Skeletal muscle tissue (tissue), 4 donors: ENCODE results near the gene KIF5A. TPM values are rescaled to one million over a fixed set of nuclear protein-coding genes. Genes with fewer than 3 reads are reported as not detected.
"Not testable (repeated sequence)": the region's sequence is repeated elsewhere in the genome, so short reads cannot be mapped to it uniquely, and the experiment has no call there.

Experiments used
- H3K27ac ChIP-seq: one replicate; pipeline ENCODE4 v1.7.0; 2013; ENCODE audit warnings: mild to moderate bottlenecking, low read depth, low read length, inconsistent platforms
- H3K27me3 ChIP-seq, 3 donors: one replicate each; pipeline ENCODE4 v1.7.0; 2013; ENCODE audit warnings: low read length in 3 of 3; ENCODE audit not compliant: control insufficient read depth in 3 of 3, insufficient read depth in 3 of 3
- H3K36me3 ChIP-seq, 3 donors: one replicate each; pipeline ENCODE4 v1.7.0; 2013; ENCODE audit warnings: low read length in 3 of 3; ENCODE audit not compliant: control insufficient read depth in 3 of 3, insufficient read depth in 3 of 3
- H3K4me1 ChIP-seq, 3 donors: one replicate each; pipeline ENCODE4 v1.7.0; 2013; ENCODE audit warnings: low read length in 3 of 3, mild to moderate bottlenecking in 3 of 3; ENCODE audit not compliant: control insufficient read depth in 3 of 3, insufficient read depth in 3 of 3
- H3K4me3 ChIP-seq, 3 donors: one replicate each; pipeline ENCODE4 v1.7.0; 2013; ENCODE audit warnings: low read length in 3 of 3
- H3K9ac ChIP-seq, 3 donors: one replicate each; pipeline ENCODE4 v1.7.0; 2013; ENCODE audit warnings: low read length in 3 of 3, mild to moderate bottlenecking in 3 of 3, moderate library complexity in 2 of 3, low read depth in 1 of 3
- H3K9me3 ChIP-seq, 3 donors: one replicate each; pipeline ENCODE4 v1.7.0; 2013; ENCODE audit warnings: low read length in 3 of 3; ENCODE audit not compliant: control insufficient read depth in 3 of 3
- total RNA-seq: library from RNA; depleted of rRNA; stranded (reverse); fragments of >200 nt; gene quantifications from one replicate; pipeline ENCODE4 v1.2.3, GENCODE V29; 2014
- donor health status: Osteomylitis.

Gene KIF5A
- total RNA-seq, 1 donor from 2014 or later = under 0.01 TPM

DNA sequence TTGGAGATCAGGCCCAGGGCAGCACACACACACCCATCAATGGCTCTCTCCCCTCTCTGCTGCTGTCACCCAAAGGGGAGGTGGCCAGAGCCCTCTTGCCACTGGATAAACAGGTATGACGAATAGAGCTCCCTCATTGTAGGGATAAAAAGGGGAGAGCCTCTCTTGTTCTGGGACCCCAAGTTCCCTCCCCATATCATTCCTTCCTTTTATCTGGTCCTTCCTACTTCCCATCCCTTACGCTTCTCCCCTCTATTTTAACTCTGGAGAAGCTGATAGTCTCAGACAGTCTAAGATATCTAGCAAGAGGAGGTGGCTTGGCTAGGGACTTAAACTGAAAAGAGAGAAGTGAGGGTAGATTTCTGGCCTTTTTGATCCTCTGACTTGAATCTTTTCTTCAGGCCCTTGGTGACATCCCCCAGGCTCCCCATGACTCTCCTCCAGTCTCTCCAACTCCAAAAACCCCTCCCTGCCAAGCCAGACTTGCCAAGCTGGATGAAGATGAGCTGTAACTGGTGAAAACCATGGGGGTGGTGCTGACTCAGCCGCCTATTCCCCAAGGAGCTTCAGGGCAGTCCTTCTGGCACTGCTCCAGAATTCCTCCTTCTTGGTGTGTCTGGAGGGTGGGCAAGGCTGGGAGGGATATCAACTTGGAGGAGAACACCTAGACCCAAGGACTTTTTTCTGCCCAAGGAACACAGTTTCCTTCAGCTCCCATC lies 66.7 kb downstream of the KIF5A start:
- no peak overlapping the region for H3K9ac ChIP-seq
- H3K4me1 ChIP-seq = peaks cover 8 to 27% (median 16%) of the 10 kb centered on the region in 3 donors
- no peak overlapping the region for H3K27ac ChIP-seq
- no peaks in the 10 kb centered on the region for H3K9me3 ChIP-seq
- H3K27me3 ChIP-seq = peaks cover 60 to 77% (median 77%) of the 10 kb centered on the region in 3 donors
- peaks cover 0 to 9% (median 5%) of the 10 kb centered on the region in 3 donors for H3K36me3 ChIP-seq
- H3K4me3 ChIP-seq = no peak overlapping the region

GRCh38 chr12:57617942-57618341 lies 68.1 kb downstream of the KIF5A start:
- Histone ChIP-seq H3K36me3 (peaks cover 0 to 9% (median 5%) of the 10 kb centered on the region in 3 donors), H3K27ac (no peak overlapping the region), H3K9ac (no peak overlapping the region), H3K27me3 (peaks cover 66 to 79% (median 78%) of the 10 kb centered on the region in 3 donors), H3K4me3 (no peak overlapping the region), H3K9me3 (no peaks in the 10 kb centered on the region), H3K4me1 (peaks cover 14 to 24% (median 22%) of the 10 kb centered on the region in 3 donors)

DNA sequence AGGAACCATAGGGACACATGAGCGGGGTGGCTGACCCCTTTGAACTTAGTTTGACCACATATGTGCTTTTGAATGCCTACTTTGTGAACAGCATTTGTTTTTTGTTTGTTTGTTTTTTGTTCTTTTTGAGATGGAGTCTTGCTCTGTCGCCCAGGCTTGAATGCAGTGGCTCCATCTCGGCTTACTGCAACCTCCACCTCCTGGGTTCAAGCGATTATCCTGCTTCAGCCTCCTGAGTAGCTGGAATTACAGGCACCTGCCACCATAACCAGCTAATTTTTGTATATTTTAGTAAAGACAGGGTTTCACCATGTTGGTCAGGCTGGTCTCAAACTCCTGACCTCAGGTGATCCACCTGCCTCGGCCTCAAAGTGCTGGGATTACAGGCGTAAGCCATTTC lies 68.6 kb downstream of the KIF5A start:
- H3K36me3 ChIP-seq, H3K27ac ChIP-seq, H3K9ac ChIP-seq, H3K4me3 ChIP-seq, H3K9me3 ChIP-seq: not testable (repeated sequence)
- Histone ChIP-seq H3K27me3 (peaks cover 67 to 79% (median 76%) of the 10 kb centered on the region in 3 donors), H3K4me1 (peaks cover 14 to 23% (median 20%) of the 10 kb centered on the region in 3 donors)

GRCh38 chr12:57618966-57619433 lies 69.2 kb downstream of the KIF5A start:
- Histone ChIP-seq H3K27ac (no peak overlapping the region), H3K9me3 (no peaks in the 10 kb centered on the region), H3K4me3 (no peak overlapping the region), H3K36me3 (peaks cover 0 to 9% (median 5%) of the 10 kb centered on the region in 3 donors), H3K9ac (no peak overlapping the region), H3K4me1 (peaks cover 14 to 20% (median 19%) of the 10 kb centered on the region in 3 donors), H3K27me3 (peaks cover 67 to 85% (median 76%) of the 10 kb centered on the region in 3 donors)

DNA sequence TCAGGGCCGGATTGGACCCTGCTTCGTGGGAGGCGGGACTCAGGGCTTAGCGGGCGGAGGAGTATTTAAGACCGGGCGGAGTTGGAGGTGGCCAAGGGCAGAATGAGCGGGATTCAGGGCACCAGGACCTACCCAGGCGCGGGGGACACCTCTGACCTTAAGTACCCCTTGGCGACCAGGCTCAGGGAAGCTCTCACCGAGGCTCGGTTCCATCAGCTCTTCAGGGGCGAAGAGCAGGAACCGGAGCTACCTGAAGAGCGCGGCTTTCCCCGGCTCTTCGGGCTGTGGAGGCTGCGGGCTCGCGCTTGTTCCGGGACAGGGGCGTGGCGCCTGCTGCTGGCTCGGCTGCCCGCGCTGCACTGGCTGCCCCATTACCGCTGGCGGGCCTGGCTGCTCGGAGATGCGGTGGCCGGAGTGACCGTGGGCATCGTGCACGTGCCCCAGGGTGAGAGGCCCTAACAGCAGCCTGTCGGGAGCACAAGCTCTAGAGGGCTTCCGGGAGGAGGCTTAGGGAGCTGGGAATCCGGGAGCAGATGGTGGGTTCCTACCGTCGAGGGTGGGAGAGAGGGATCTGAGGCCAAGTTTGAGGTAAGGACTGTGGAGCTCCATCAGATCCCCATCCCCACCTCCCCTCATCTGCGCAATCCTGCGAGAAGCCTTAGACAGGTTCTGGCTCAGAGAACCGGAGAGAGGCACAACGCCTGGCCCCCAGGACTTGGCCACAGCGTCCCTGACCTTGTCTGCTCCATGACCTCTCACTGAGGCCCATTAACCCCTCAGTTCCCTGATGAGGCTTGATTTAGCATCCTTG lies 69.8 kb downstream of the KIF5A start:
- Histone ChIP-seq H3K4me1 (peaks cover 14 to 20% (median 16%) of the 10 kb centered on the region in 3 donors), H3K9ac (no peak overlapping the region), H3K27ac (no peak overlapping the region), H3K27me3 (peaks cover 73 to 85% (median 76%) of the 10 kb centered on the region in 3 donors), H3K4me3 (peak overlapping the region in 1 of 3 donors; percentile 31), H3K9me3 (no peaks in the 10 kb centered on the region), H3K36me3 (peaks cover 0 to 7% (median 5%) of the 10 kb centered on the region in 3 donors)

GRCh38 chr12:57620245-57620935 lies 70.5 kb downstream of the KIF5A start:
- H3K27ac ChIP-seq = no peak overlapping the region

DNA sequence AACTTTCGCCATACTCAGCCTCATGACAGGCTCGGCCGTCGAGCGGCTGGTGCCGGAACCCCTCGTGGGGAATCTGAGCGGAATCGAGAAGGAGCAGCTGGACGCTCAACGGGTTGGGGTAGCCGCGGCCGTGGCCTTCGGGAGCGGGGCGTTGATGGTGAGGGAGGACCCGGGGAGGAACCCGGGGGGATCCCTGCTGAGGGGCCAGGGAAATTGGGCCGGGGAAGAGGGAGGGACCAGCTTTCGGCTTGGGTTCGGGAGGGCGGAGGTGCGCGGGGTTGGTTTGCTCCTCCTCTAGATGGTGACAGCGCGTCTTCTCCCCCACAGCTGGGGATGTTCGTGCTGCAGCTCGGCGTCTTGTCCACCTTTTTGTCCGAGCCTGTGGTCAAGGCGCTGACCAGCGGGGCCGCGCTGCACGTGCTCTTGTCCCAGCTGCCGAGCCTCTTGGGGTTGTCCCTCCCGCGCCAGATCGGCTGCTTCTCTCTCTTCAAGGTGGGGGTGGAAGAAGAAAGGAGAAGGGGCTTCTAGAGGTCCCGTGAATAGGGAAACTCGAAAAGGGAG lies 71.2 kb downstream of the KIF5A start:
- peaks cover 14 to 20% (median 16%) of the 10 kb centered on the region in 3 donors for H3K4me1 ChIP-seq
- peaks cover 0 to 4% (median 2%) of the 10 kb centered on the region in 3 donors for H3K36me3 ChIP-seq
- peak overlapping the region; percentile 62 to 71 (median 64) for H3K4me3 ChIP-seq
- no peak overlapping the region for H3K27ac ChIP-seq
- H3K27me3 ChIP-seq = peaks cover 75 to 82% (median 79%) of the 10 kb centered on the region in 3 donors
- H3K9me3 ChIP-seq = no peaks in the 10 kb centered on the region
- peak overlapping the region in 2 of 3 donors; percentile 35 to 42 for H3K9ac ChIP-seq

More at GRCh38 chr12:57620245-57620935, 70.5 kb downstream of the KIF5A start:
- H3K4me3 ChIP-seq = peak overlapping the region in 1 of 3 donors; percentile 6
- peaks cover 78 to 85% (median 78%) of the 10 kb centered on the region in 3 donors for H3K27me3 ChIP-seq
- no peaks in the 10 kb centered on the region for H3K9me3 ChIP-seq
- H3K4me1 ChIP-seq = peaks cover 14 to 20% (median 16%) of the 10 kb centered on the region in 3 donors
- no peak overlapping the region for H3K9ac ChIP-seq
- H3K36me3 ChIP-seq = peaks cover 0 to 7% (median 5%) of the 10 kb centered on the region in 3 donors

DNA sequence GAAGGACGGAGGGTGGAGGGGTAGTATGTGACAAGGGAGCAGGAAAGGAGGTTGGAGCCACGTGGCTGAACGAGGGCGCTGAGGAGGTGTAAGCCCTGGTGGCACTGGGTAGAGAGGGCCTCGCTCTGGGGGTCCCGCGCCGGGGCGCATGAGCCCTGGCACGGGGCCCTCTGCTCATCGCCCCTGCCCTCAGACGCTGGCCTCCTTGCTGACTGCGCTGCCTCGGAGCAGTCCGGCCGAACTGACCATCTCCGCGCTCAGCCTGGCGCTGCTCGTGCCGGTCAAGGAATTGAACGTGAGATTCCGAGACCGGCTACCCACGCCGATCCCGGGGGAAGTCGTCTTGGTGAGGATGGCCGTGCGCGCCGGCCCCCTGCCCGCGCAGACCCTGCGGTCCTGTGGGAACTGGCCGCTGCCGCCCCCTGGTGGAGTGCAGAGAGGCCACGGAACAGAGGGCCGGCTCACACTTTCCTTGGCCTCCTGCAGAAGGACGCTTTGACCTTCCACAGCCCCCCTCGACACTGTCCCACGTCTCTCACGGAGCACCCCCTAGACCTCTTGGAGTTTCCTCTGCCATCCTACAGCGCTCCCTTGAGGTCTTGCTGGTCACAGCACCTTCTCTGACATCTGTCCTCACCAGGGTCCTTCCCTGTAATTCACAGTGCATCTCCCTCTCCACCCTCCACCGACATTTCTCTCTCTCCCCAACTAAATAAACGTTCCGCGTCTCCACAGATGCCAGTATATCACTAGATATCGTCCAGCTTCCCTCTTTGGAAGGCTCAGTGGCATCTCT lies 71.9 kb downstream of the KIF5A start:
- H3K4me3 ChIP-seq = peak overlapping the region; percentile 62 to 71 (median 64)
- H3K36me3 ChIP-seq = peaks cover 0 to 3% (median 0%) of the 10 kb centered on the region in 3 donors
- no peaks in the 10 kb centered on the region for H3K9me3 ChIP-seq
- peaks cover 14 to 20% (median 16%) of the 10 kb centered on the region in 3 donors for H3K4me1 ChIP-seq
- H3K27ac ChIP-seq = no peak overlapping the region
- H3K9ac ChIP-seq = peak overlapping the region in 2 of 3 donors; percentile 35 to 42
- H3K27me3 ChIP-seq = peaks cover 74 to 81% (median 76%) of the 10 kb centered on the region in 3 donors
